GM12878 (cell line): ENCODE data around the gene SYNCRIP. TPM values are rescaled to one million over a fixed set of nuclear protein-coding genes. Genes with fewer than 3 reads are reported as not detected.

Experiments used
- EED ChIP-seq: sonication (generic); IDR thresholded peaks from 2 replicates; pipeline ENCODE4 v1.6.1; 2016; ENCODE audit warnings: antibody characterized with exemption, low read depth
- FOXK2 ChIP-seq: fragments of 450-650 bp; IDR thresholded peaks from 2 replicates; pipeline ENCODE4 v1.6.1; 2017; ENCODE audit warnings: mild to moderate bottlenecking, moderate library complexity
- HCFC1 ChIP-seq: fragments of 150-350 bp; IDR thresholded peaks from 2 replicates; pipeline ENCODE4 v1.6.1; 2014; ENCODE audit warnings: low read length
- IRF4 ChIP-seq: IDR thresholded peaks from 2 replicates; pipeline ENCODE4 v1.6.1; 2011; ENCODE audit warnings: low read depth, low read length
- KDM1A ChIP-seq: fragments of 200-600 bp; sonication (generic); IDR thresholded peaks from 2 replicates; pipeline ENCODE4 v1.6.1; 2016; ENCODE audit warnings: borderline replicate concordance
- MEF2A ChIP-seq: IDR thresholded peaks from 2 replicates; pipeline ENCODE4 v1.6.1; 2011; ENCODE audit warnings: low read depth, mild to moderate bottlenecking, low read length, moderate library complexity; ENCODE audit not compliant: insufficient read depth
- MTA2 ChIP-seq: fragments of 450-650 bp; IDR thresholded peaks from 2 replicates; pipeline ENCODE4 v1.6.1; 2016; ENCODE audit warnings: low read depth, mild to moderate bottlenecking, moderate library complexity
- MYB ChIP-seq: fragments of 150-350 bp; IDR thresholded peaks from 2 replicates; pipeline ENCODE4 v1.6.1; 2014; ENCODE audit warnings: mild to moderate bottlenecking, low read depth, low read length, borderline replicate concordance
- MYC ChIP-seq: IDR thresholded peaks from 2 replicates; pipeline ENCODE4 v1.6.1; 2011; ENCODE audit warnings: mild to moderate bottlenecking, low read length, moderate library complexity, inconsistent platforms; ENCODE audit not compliant: insufficient read depth, insufficient replicate concordance, insufficient read length, severe bottlenecking
- NBN ChIP-seq: fragments of 450-650 bp; IDR thresholded peaks from 2 replicates; pipeline ENCODE4 v1.6.1; 2016
- RCOR1 ChIP-seq: conservative IDR thresholded peaks from 2 replicates; pipeline ENCODE4 v1.6.1; 2012; ENCODE audit warnings: low read depth, low read length, improper control_type of control experiment
- RUNX3 ChIP-seq: IDR thresholded peaks from 2 replicates; pipeline ENCODE4 v1.6.1; 2012; ENCODE audit warnings: low read length, inconsistent platforms
- SMAD1 ChIP-seq: fragments of 450-650 bp; IDR thresholded peaks from 2 replicates; pipeline ENCODE4 v1.6.1; 2018; ENCODE audit warnings: mild to moderate bottlenecking, low read depth; ENCODE audit not compliant: partially characterized antibody
- SMAD5 ChIP-seq: IDR thresholded peaks from 2 replicates; pipeline ENCODE4 v1.6.1; 2016; ENCODE audit warnings: antibody characterized with exemption, low read depth
- SPI1 ChIP-seq: IDR thresholded peaks from 2 replicates; pipeline ENCODE4 v1.6.1; 2011; ENCODE audit warnings: low read depth, mild to moderate bottlenecking, low read length, moderate library complexity, borderline replicate concordance; ENCODE audit not compliant: insufficient read depth
- STAT3 ChIP-seq: IDR thresholded peaks from 2 replicates; pipeline ENCODE4 v1.6.1; 2011; ENCODE audit warnings: low read depth, low read length, improper control_type of control experiment
- WRNIP1 ChIP-seq: IDR thresholded peaks from 2 replicates; pipeline ENCODE4 v1.6.1; 2011; ENCODE audit warnings: low read depth, low read length, improper control_type of control experiment, borderline replicate concordance
- ZBTB11 ChIP-seq: fragments of 450-650 bp; formaldehyde crosslinking; IDR thresholded peaks from 2 replicates; pipeline ENCODE4 v1.5.0; 2022; ENCODE audit warnings: mild to moderate bottlenecking, missing genetic modification characterization
- ZBTB33 ChIP-seq: fragments of 450-650 bp; IDR thresholded peaks from 2 replicates; pipeline ENCODE4 v1.6.1; 2017; ENCODE audit warnings: mild to moderate bottlenecking
- ZNF217 ChIP-seq: fragments of 450-650 bp; IDR thresholded peaks from 2 replicates; pipeline ENCODE4 v1.6.1; 2017; ENCODE audit warnings: antibody characterized with exemption, mild to moderate bottlenecking
- ZNF687 ChIP-seq: fragments of 450-650 bp; IDR thresholded peaks from 2 replicates; pipeline ENCODE4 v1.6.1; 2017; ENCODE audit warnings: mild to moderate bottlenecking, moderate library complexity
- polyA plus RNA-seq, 11 experiments: library from polyadenylated mRNA; depleted of rRNA in 4 of 11; unstranded in 6 of 11; stranded (reverse) in 5 of 11; fragments of >200 nt; fragmentation: Nextera tagmentation in 4 of 11; fragmentation: Illumina TruSeq in 1 of 11; extraction: Ambion mirVana in 4 of 11; extraction: Trizol in 1 of 11; gene quantifications; 1 replicate in 1 of 11; 2 replicates in 10 of 11; pipeline versions ENCODE4 v1.2.1 to v1.2.3, GENCODE V29; 2011 to 2016; ENCODE audit warnings: inconsistent platforms in 2 of 11, missing spikeins in 2 of 11, low read depth in 1 of 11
- total RNA-seq, 4 experiments: library from RNA; depleted of rRNA in 3 of 4; stranded (reverse); fragments of >200 nt in 3 of 4; fragmentation: Illumina TruSeq in 1 of 4; extraction: Trizol in 1 of 4; gene quantifications; 2 replicates each; pipeline versions ENCODE4 v1.2.1 to v1.2.3, GENCODE V29; 2013 to 2021

The SYNCRIP gene
- total and polyA plus RNA-seq, 10 of the 15 experiments (the other 5 are each of a cell fraction or from before 2014, with no cell fraction given): 28.4 to 255 (median 131) TPM

- TF ChIP-seq SMAD5 (peak; percentile 76; the same call in 1 of the 2 replicates), WRNIP1 (no peak), IRF4 (no peak), MEF2A (no peak), STAT3 (no peak), HCFC1 (0 out of 2 replicates have a peak, but pooled peaks have one; percentile 26), RUNX3 (peak; percentile 53; the same call in 1 of the 2 replicates), MYB (no peak), FOXK2 (no peak), ZNF217 (no peak), NBN (peak; percentile 100), RCOR1 (0 out of 2 replicates have a peak, but pooled peaks have one; percentile 47), MYC (no peak), EED (no peak; the same call in 1 of the 2 replicates), ZNF687 (no peak), SMAD1 (peak; percentile 76), SPI1 (no peak), ZBTB33 (no peak), KDM1A (no peak), ZBTB11 (CRISPR knock-in tag) (no peak), MTA2 (no peak; the same call in 1 of the 2 replicates)
Measured at GRCh38 chr6:85642774-85643536, at the start of gene SYNCRIP (continued).
